IPS-18c (cell line): ENCODE data around the gene PCYOX1L.

Experiments used
- H3K4me3 ChIP-seq: 2 replicates; pipeline ENCODE4 v1.7.0; 2013; ENCODE audit warnings: low read depth, mild to moderate bottlenecking, low read length, moderate library complexity; ENCODE audit not compliant: insufficient read depth
- H3K9me3 ChIP-seq: one replicate; pipeline ENCODE4 v1.6.1; 2013; ENCODE audit warnings: mild to moderate bottlenecking, low read length, moderate library complexity; ENCODE audit not compliant: control insufficient read depth, insufficient read depth

PCYOX1L gene

GRCh38 chr5:149360272-149360671, 2.4 kb downstream of the PCYOX1L start:
- peaks cover 4% of the 10 kb centered on the region for H3K9me3 ChIP-seq
- H3K4me3 ChIP-seq = no peak overlapping the region

DNA sequence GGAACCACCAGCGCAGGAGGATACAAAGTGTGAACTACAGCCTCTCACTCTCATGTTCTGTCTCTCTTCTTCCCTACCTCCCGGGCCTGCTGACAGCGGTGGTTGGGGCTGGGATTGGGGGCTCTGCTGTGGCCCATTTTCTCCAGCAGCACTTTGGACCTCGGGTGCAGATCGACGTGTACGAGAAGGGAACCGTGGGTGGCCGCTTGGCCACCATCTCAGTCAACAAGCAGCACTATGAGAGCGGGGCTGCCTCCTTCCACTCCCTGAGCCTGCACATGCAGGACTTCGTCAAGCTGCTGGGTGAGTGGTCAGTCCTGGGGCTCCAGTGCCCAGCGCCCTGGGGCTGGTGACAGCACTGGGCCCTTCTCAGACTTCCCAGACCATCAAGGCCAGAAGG, 4.7 kb downstream of the PCYOX1L start:
- H3K9me3 ChIP-seq = peaks cover 4% of the 10 kb centered on the region
- H3K4me3 ChIP-seq = no peak overlapping the region

- no peak overlapping the region for H3K4me3 ChIP-seq
- peaks cover under 1% of the 10 kb centered on the region for H3K9me3 ChIP-seq
Observed at GRCh38 chr5:149363358-149363757, 5.5 kb downstream of the PCYOX1L start.

GRCh38 chr5:149363936-149364335, 6.1 kb downstream of the PCYOX1L start:
- no peaks in the 10 kb centered on the region for H3K9me3 ChIP-seq
- no peak overlapping the region for H3K4me3 ChIP-seq

DNA sequence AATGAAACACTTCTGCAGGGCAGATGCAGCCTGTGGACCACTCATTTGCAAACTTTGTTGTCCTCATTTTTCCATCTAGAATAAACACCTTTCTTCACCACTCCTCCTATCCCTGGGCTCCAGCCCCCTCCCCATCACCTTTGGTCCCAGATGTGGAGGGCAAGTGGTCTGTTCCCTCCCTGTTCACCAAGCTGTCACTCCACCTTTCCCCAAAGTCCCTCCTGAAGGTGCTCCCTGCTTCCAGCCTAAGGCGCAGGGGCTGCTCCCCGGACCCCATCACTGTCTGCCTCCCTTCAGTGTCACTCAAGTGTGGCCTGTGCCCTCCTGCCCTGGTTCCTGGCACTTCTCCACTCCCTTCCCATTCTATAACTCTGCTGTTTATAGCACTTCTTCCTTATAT, 6.9 kb downstream of the PCYOX1L start:
- H3K9me3 ChIP-seq = no peaks in the 10 kb centered on the region
- no peak overlapping the region for H3K4me3 ChIP-seq

DNA sequence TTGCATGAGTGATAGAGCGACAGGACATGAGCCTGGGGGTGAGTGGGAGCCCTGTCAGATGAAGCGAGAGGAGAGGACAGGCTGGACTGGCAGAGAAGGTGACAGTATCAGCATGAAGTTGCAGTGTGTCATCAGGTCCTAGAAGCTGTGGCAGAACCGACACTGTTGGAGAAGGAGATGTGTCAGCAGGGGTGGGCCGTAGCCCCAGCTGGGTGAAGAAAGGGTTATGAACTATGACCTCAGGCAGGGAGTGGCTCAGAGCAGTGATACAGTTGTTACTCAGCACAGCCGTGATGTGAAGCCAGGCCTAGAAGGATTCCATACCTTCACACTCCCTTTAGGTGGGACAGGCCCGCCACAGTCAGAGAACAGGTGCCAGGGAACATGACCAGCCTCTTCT, 7.6 kb downstream of the PCYOX1L start:
- no peak overlapping the region for H3K4me3 ChIP-seq
- no peaks in the 10 kb centered on the region for H3K9me3 ChIP-seq

GRCh38 chr5:149366169-149366729, 8.4 kb downstream of the PCYOX1L start:
- no peaks in the 10 kb centered on the region for H3K9me3 ChIP-seq
- H3K4me3 ChIP-seq = no peak overlapping the region

- no peak overlapping the region for H3K4me3 ChIP-seq
- H3K9me3 ChIP-seq = no peaks in the 10 kb centered on the region
Observed at GRCh38 chr5:149367249-149367971, 9.6 kb downstream of the PCYOX1L start.

GRCh38 chr5:149367972-149368645, 10.3 kb downstream of the PCYOX1L start:
- H3K4me3 ChIP-seq = no peak overlapping the region
- H3K9me3 ChIP-seq = no peaks in the 10 kb centered on the region

GRCh38 chr5:149370878-149371277, 13.0 kb downstream of the PCYOX1L start:
- no peaks in the 10 kb centered on the region for H3K9me3 ChIP-seq
- no peak overlapping the region for H3K4me3 ChIP-seq

DNA sequence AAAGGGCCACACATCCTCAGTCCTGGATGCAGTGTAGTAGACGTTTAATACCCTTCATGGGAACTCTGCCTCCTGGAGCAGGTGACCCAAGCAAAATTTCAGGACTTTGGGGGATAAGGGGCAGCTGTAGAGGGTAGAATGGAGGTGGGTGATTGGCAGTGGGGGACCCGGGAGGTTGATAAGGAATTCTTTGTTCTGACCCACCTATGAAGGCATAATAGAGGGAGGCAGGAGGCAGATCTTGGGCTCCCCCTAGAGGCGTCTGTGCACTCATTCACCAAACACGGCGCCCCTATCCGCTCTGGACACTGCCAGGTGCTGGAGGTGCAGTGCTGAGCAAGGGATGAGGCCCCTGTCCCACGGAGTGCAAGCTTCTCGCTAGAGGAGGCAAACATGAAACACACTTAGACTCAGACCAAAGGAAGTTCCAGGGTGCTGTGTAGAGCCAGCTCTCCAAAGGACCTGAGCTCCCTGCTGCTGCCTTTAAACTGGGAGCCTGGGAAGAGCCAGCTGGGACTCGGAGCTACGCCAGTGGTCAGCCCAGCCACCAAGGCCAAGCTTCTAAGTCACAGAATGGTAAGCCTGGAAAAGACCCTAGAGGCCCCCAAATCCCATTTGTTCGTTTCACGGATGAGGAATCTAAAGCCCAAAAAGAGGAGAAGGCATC, 13.6 kb downstream of the PCYOX1L start:
- H3K9me3 ChIP-seq = no peaks in the 10 kb centered on the region
- H3K4me3 ChIP-seq = no peak overlapping the region

DNA sequence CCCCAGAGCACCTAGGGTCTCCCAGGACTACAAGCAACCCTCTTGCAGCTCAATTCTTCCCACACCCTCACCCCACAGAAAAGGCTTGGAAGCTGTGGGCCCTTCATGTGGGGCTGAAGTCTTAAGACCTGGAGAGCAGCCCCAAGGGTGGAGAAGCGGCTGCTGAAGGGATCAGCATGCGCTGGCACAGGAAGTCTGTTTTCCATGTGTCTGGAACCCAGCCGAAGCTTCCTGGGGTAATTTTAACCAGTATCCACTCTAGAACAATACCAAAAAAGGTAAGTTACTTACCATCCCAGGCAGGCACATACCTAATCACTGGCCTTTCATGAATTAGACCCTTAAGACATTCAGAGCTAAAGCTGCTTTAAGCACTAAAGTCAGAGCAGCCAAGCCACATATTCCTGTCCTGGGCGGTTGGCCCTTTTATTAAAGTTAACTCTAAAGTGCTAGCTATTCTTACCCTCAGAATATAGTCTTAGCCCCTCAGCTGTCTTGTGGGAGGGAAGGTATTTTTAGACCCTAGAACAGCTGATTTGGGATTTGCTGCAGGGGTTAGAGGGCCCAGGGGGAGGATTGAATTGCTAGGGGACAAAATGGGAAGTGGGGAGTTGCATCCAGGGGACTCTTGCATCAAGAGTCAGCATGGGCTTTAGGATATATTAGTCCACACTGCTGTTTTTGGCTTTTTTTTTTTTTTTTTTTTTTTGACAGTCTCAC, 14.4 kb downstream of the PCYOX1L start:
- H3K4me3 ChIP-seq = no peak overlapping the region

DNA sequence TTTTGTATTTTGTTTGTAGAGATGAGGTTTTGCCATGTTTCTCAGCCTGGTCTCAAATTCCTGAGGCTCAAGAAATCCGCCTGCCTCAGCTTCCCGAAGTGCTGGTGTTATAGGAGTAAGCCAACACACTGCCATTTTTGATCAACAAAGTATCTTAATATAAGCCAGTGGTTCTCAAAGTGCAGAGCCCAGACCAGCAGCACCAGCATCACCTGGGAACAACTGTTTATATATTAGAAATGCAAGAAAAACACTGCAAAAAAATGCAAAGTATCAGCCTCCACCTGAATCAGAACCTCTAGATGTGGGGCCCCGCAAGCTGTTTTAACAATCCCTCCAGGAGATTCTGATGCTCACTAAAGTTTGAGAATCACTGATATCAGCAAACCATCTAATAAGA, 15.1 kb downstream of the PCYOX1L start:
- H3K9me3 ChIP-seq = no peaks in the 10 kb centered on the region
- H3K4me3 ChIP-seq = no peak overlapping the region

More for the DNA sequence above, 14.4 kb downstream of the PCYOX1L start:
- no peaks in the 10 kb centered on the region for H3K9me3 ChIP-seq

GRCh38 chr5:149374303-149374702, 16.5 kb downstream of the PCYOX1L start:
- Histone ChIP-seq H3K4me3 (no peak overlapping the region), H3K9me3 (no peaks in the 10 kb centered on the region)

- Histone ChIP-seq H3K4me3 (no peak overlapping the region), H3K9me3 (no peaks in the 10 kb centered on the region)
Observed at GRCh38 chr5:149374801-149375200, 17.0 kb downstream of the PCYOX1L start.

DNA sequence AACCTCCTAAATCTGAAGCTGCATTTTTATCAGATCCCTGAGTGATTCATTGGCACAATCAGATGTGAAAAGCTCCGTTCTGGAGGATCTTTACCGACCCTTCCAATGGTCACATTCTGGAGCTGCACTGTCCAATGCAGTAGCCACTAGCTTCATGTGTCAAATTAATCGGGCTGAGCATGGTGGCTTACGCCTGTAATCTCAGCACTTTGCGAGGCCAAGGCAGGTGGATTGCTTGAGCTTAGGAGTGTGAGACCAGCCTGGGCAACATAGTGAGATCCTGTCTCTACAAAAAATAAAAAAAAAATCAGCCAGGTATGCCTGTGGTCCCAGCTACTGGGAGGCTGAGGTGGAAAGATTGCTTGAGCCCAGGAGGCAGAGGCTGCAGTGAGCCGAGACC, 17.6 kb downstream of the PCYOX1L start:
- H3K9me3 ChIP-seq = no peaks in the 10 kb centered on the region
- no peak overlapping the region for H3K4me3 ChIP-seq

DNA sequence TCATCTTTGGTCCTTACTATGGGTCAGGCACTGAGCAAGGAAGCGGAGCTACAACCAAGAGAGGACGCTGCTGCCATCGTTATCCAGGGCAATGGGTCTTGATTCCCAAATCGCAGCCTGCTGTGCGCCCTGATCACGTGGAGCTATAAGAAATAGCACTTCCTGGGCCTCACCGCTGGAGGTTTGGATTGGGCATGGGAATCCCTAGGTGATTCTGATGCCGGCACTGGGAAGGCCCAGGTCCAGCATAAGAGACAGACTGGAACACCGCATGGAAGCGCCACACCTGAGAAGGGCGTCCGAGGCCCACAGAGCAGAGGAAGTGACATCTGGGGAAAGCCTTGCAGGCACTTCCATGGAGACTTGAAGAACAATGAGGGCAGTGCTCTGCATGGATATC, 18.3 kb downstream of the PCYOX1L start:
- Histone ChIP-seq H3K9me3 (no peaks in the 10 kb centered on the region), H3K4me3 (no peak overlapping the region; the same call in 1 of the 2 replicates)
